NCI-H446 (cell line): ENCODE data around the gene FAM184A.
"Not testable (repeated sequence)": the region's sequence is repeated elsewhere in the genome, so short reads cannot be mapped to it uniquely, and the experiment has no call there.

Experiments
- DNase-seq, 2 experiments: peaks; one replicate each; lab custom pipeline; 2025; lab: John Stamatoyannopoulos, UW

FAM184A gene

GRCh38 chr6:119020597-119021561 lies 57.6 kb downstream of the FAM184A start:
- DNase-seq, result no peak

DNA sequence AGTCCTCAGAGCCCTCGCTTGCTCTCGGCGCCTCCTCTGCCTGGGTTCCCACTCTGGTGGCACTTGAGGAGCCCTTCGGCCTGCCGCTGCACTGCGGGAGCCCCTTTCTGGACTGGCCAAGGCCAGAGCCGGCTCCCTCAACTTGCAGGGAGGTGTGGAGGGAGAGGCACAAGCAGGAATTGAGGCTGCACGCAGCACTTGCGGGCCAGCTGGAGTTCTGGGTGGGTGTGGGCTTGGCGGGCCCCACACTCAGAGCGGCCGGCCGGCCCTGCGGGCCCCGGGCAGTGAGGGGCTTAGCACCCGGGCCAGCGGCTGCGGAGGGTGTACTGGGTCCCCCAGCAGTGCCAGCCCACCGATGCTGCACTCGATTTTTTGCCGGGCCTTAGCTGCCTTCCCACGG lies 63.3 kb downstream of the FAM184A start:
- DNase-seq, result not testable (repeated sequence)

DNA sequence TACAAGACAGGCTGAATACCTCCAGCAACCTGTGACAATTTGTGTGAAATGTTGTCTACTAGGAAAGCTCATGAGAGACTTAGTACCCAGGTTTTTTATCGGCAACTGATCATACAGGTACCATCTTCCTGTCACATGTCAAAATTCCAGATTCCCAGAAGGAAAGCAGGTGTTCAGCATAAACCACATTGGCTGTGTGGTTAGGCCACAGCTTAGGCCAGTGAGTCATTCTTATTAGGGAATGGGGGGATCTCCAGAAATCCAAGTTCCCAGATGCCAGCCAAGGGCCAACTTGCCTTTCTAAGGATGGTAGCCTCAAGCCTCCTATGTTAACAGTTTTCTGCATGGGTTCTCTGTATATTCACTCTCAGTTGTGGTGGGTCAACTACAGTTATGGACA lies 65.9 kb downstream of the FAM184A start:
- DNase-seq, result no peak

- not testable (repeated sequence) for DNase-seq
Measured at GRCh38 chr6:119009266-119009665, 69.2 kb downstream of the FAM184A start.

DNA sequence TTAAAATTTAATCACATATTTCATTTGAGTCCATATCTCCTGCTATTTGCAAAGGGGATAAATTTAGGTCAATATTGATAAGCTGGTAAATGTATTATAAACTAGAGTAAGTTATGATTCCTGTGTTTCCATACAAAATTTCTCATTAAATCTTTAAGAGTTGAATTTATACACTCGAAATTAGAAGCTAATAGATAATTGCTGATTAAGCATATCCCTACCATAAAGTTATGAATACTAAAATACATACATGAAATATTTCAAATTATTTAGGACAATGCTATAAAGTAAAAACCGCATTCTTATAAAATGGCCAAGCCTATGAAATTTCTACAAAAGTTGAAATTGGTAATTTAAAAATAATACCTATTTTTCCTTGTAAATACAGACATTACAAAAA lies 71.5 kb downstream of the FAM184A start:
- DNase-seq, result no peak

DNA sequence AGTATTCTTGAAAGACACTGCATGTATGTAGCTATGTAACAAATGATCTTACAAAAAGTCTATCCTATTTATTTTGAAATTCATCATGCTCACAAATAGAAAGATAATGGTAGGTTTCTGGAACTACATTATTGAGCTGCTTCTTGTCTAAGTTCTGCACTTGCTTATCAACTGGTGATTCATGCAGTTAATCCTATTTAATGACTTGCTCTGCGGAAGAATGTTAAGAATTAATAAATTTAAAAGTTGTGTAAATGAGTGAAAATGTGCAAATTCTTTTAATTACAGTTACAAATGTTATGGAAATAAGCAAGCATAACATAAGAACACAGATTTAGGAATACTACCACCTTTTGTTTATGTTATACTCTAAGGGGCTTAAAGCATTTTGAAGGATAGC lies 76.4 kb downstream of the FAM184A start:
- no peak for DNase-seq

DNA sequence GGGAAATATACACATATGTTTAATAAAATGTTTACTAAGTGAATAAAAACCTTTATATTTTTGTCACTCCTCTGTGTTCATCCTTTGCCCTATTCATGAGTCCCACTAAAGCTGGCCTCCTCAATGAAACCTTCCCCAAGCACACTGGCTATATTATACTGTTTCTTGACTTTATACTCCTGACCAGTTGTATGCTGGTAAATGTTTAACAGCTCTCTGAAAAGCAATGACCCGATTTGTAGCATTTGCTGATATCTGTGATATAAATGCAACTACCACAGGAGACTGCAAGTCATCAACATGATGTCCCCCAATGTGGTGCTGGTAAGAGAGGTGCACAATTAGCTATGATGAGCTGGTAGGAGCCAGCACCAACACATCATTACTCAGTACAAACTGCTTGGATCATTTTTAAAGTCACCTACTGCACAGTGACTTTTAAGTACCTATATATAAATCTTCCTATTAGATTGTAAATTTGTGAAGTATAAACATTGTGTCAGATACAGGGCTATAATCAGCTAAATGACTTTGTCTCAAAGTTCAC lies 78.9 kb downstream of the FAM184A start:
- no peak for DNase-seq

DNA sequence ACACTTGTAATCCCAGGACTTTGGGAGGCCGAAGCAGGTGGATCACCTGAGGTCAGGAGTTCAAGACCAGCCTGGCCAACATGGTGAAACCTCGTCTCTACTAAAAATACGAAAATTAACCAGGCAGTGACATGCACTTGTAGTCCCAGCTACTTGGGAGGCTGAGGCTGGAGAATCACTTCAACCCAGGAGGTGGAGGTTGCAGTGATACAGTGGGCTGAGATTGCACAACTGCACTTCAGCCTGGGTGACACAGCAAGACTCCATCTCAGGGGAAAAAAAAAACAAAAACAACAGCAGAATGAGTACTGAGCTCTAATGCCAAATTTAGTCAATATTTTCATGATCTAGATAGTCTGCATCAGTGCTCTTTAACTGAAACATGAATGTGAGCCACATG lies 81.0 kb downstream of the FAM184A start:
- DNase-seq, result not testable (repeated sequence)

GRCh38 chr6:118996289-118996820 lies 82.1 kb downstream of the FAM184A start:
- no peak for DNase-seq

DNA sequence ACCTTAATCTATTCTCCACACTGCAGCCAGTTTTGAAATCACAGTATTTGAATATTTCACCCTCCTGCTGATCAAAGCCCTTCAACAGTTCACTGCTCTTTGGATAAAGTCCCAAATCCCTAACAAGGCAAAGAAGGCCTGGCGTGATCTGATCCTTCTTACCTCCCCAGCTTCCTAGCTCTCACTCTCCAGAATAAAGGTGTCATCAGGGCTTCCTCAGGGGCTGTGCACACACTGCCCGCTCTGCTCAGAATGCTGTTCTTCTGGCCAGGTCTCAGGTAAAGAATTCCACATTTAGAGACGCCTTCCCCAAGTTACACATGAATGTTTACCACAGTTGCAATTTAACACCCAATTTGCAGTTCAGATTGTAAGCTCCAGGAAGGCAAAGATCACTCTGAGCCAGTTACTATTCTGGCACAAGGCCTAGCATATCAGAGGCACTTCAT lies 84.6 kb downstream of the FAM184A start:
- no peak for DNase-seq

- no peak for DNase-seq
Measured at GRCh38 chr6:118993358-118993757, 85.1 kb downstream of the FAM184A start.

DNA sequence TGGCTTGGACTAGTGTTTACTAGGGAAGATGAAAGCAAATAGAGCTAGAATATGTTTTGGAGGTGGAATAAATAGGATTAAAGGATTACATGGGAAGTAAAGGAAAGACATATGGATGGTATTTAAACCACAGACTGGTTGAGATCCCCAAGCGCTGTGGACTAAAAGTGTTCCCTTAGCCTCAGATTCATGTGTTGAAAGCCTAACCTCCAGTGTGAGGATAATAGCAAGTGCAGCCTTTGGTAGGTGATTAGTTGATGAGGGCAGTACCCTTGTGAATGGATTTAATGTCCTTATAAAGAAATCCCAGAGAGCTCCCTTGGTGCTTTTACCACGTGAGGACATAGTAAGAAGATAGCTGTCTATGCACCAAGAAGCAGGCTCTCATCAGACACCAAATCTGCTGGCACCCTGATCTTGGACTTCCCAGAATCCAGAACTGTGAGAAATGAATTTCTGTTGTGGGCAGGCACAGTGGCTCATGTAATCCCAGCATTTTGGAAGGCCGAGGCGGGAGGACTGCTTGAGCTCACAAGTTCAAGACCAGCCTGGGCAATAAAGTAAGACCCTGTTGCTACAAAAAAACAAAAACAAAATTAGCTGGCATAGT lies 86.2 kb downstream of the FAM184A start:
- DNase-seq, result no peak

DNA sequence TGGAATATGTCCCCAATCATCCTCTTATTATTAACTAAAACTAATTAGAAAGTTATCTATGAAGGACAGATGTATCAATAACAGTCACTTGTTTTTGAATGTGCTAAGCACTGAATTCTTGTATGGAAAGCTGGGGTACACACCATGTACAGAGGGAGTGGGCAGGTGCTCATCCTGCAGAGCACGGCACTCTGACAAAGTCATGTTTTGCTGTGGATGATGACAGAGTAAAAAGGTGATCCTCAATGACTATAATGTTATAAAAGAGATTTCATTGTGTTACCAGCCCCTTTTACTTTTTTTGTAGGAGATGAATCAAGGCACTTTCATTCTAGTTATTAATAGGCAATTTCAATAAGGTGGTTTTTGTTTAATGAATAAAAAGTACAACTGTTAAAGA lies 92.2 kb downstream of the FAM184A start:
- no peak for DNase-seq

GRCh38 chr6:118985123-118985830 lies 93.2 kb downstream of the FAM184A start:
- no peak for DNase-seq

GRCh38 chr6:118984342-118984741 lies 94.1 kb downstream of the FAM184A start:
- DNase-seq, result no peak

GRCh38 chr6:118982575-118982911 lies 95.9 kb downstream of the FAM184A start:
- DNase-seq, result no peak

DNA sequence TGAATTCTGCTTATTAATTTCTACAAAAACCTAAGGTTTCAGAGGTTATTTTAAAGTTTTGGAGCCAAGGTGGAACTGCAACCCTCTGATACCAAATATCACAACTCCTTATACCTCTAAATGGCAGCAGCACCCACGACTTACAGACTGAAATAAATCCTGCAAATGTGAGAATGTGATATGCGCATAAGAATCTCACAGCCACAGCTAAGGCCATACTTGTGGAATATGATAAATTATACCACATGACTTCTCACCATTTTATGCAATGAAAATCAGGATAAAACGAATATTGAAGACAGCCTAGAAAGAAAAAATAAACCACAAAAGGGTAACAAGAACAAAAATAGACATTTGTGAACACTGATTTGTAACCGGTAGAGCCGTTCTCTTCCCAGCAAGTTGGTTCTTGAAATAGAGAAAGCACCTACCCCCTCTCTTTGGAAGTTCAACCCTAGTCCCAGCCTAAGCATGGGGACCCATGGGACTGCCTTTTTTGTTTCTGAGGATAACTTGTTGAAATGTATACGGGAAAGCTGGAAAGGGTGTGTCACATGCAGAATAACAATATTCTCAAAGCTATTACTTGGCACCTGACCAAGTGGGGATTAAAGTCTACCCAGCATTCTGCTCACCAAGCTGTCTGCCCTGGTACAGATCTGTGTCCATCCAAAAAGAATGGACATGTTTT lies 96.4 kb downstream of the FAM184A start:
- DNase-seq, result no peak

DNA sequence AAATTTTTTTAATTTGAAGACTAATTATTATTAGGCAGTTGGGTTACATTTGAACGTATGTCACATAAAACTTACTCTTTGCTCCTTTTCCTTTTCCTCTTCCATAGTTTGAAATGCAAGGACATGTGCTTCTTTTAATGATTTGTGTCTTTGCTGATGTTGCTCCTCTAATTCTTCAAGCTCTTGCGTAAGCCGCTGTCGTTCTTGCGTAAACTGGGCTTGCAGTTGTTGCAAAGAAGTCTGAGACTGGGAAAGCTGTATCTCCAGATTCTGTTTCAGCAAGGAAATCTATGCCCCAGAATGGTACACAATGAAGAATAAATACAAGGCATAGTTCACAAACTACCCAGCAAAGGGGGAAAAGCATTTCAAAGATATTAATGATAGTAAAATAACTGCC lies 98.4 kb downstream of the FAM184A start:
- DNase-seq, result no peak

DNA sequence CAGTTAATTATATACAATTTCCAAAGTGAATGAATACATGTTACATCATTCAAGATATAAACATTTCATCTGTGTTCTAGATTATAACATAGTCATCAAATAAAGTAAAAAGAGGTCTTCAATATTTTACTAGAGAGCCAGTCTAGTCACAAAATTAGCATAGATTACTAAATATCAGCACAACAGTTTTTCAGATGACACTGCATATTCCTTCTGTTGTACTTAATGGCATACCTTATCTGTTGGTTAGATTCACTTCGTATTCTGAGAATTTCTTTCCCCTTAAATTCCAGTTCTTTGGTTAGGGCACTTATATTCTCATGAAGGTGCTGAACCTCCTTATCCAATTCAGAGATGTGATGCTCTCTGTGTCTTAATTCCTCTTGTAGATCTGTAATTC lies 103.7 kb downstream of the FAM184A start:
- DNase-seq, result no peak

GRCh38 chr6:118971682-118972081 lies 106.8 kb downstream of the FAM184A start:
- DNase-seq, result no peak

GRCh38 chr6:118970866-118971265 lies 107.6 kb downstream of the FAM184A start:
- no peak for DNase-seq

GRCh38 chr6:118968416-118968815 lies 110.0 kb downstream of the FAM184A start:
- no peak for DNase-seq
